ENCODE measurements around the gene SLC30A1. TPM values are rescaled to one million over a fixed set of nuclear protein-coding genes. Genes with fewer than 3 reads are reported as not detected.

The SLC30A1 gene
- total and polyA plus RNA-seq, 2 of the 8 experiments (the other 6 are each of a cell fraction or from before 2014, with no cell fraction given): 4.5 to 14.0 TPM

GRCh38 chr1:211551638-211552460 is 27.1 kb downstream of the SLC30A1 start:
- no peak overlapping the region for H3K23ac ChIP-seq (ENCODE audit: insufficient read length)
- no peaks in the 10 kb centered on the region for H3K27me3 ChIP-seq (replicated peaks in 1 of 4; ENCODE audit: control insufficient read depth in 3 of 4, extremely low read depth in 1 of 4, insufficient read depth in 3 of 4, low read length in 3 of 4)
- H3K4ac ChIP-seq (replicated peaks; ENCODE audit: insufficient read length, low read depth, low read length): no peak overlapping the region
- no peak overlapping the region for H3K4me2 ChIP-seq (ENCODE audit: insufficient read depth in 1 of 2, low read depth in 2 of 2, low read length in 2 of 2)
- TF ChIP-seq YY1 (IDR thresholded peaks at IDR 0.05; ENCODE audit: low read depth, low read length): no peak
- TF ChIP-seq TCF12 (IDR thresholded peaks at IDR 0.05; ENCODE audit: low read depth, low read length): no peak
- H3K14ac ChIP-seq (ENCODE audit: insufficient read length): no peak overlapping the region
- H2BK120ac ChIP-seq (replicated peaks; ENCODE audit: low read depth, low read length): no peak overlapping the region
- H3K9me3 ChIP-seq (ENCODE audit: insufficient read depth in 2 of 2, low read depth in 1 of 2, low read length in 1 of 2): no peaks in the 10 kb centered on the region
- no peak overlapping the region for H3K9ac ChIP-seq (replicated peaks in 1 of 4; ENCODE audit: extremely low read depth in 1 of 4, low read depth in 3 of 4, low read length in 3 of 4)
- FAIRE-seq (no peak), DNase-seq (ENCODE audit: low read depth in 1 of 2, low spot score in 2 of 2) (no peak)
- no peak overlapping the region for H3K18ac ChIP-seq (ENCODE audit: extremely low read depth, low read length)
- no peak overlapping the region for H2BK12ac ChIP-seq (ENCODE audit: low read depth, low read length)
- H3K79me2 ChIP-seq (ENCODE audit: control insufficient read depth in 1 of 2, insufficient read depth in 2 of 2, low read length in 2 of 2): no peaks in the 10 kb centered on the region
- H2BK20ac ChIP-seq (ENCODE audit: low read length): no peak overlapping the region
- no peak overlapping the region for H3K56ac ChIP-seq (replicated peaks; ENCODE audit: insufficient read length, low read depth, low read length)
- H4K20me1 ChIP-seq (replicated peaks in 1 of 2; ENCODE audit: control insufficient read depth in 1 of 2, insufficient read depth in 2 of 2, low read length in 2 of 2): no peaks in the 10 kb centered on the region
- ChIA-PET POLR2A (ENCODE audit: partially characterized antibody) (no interaction called here), CTCF (ENCODE audit: partially characterized antibody) (interaction anchor here (0.6 to 1.4 kb wide), 2 partner anchors 11 to 20 kb away, joined by 4 to 5 read pairs; no protein-coding TSS in a partner anchor)
- H4K91ac ChIP-seq (replicated peaks; ENCODE audit: insufficient read length, low read length): no peak overlapping the region
- peaks cover 0 to 7% (median 1%) of the 10 kb centered on the region in 4 experiments; a peak in 3 of 7 replicates for H3K4me1 ChIP-seq (replicated peaks in 1 of 4; ENCODE audit: control insufficient read depth in 3 of 4, insufficient read depth in 4 of 4, low read length in 3 of 4)
- H2AK5ac ChIP-seq (ENCODE audit: low read depth, low read length): no peak overlapping the region
- no peak overlapping the region for H2BK5ac ChIP-seq (ENCODE audit: low read depth, low read length)
- 87% methylated on average over 12 of the region's 12 CpGs; no CpG with 5 or more reads in 1 of the 2 experiments for WGBS, 2 experiments (ENCODE audit: extremely low coverage in 1 of 2, insufficient coverage in 1 of 2, insufficient read length in 1 of 2, insufficient replicate concordance in 2 of 2, low coverage in 1 of 2, low lambda C conversion rate in 2 of 2, missing lambda C conversion rate in 1 of 2)
- H3K27ac ChIP-seq (ENCODE audit: low read depth, low read length): no peak overlapping the region
- H2BK15ac ChIP-seq (ENCODE audit: low read length): no peak overlapping the region
- H4K5ac ChIP-seq (ENCODE audit: insufficient read length, low read depth, low read length): no peak overlapping the region
- no peak overlapping the region for H4K8ac ChIP-seq (ENCODE audit: extremely low read depth, insufficient read depth, low read length)
- H3K36me3 ChIP-seq (ENCODE audit: control insufficient read depth in 2 of 4, insufficient read depth in 4 of 4, low read length in 3 of 4): no peaks in the 10 kb centered on the region
- H3K79me1 ChIP-seq (ENCODE audit: low read depth, low read length): no peaks in the 10 kb centered on the region
- H3K23me2 ChIP-seq (ENCODE audit: low read depth, low read length): no peaks in the 10 kb centered on the region
- no peak overlapping the region for H2AFZ ChIP-seq (ENCODE audit: low read length)
- H3K4me3 ChIP-seq (ENCODE audit: extremely low read depth in 1 of 4, insufficient read depth in 2 of 4, low read depth in 3 of 4, low read length in 4 of 4): no peak overlapping the region
